Measurements from ENCODE around the gene VPS33A.

The VPS33A gene

GRCh38 chr12:122250536-122250935 is 15.8 kb downstream of the VPS33A start:
- Histone ChIP-seq H3K27ac (ENCODE audit: low read depth, low read length) (no peak overlapping the region), H3K36me3 (ENCODE audit: control insufficient read depth, insufficient read depth, low read length) (peaks cover 26% of the 10 kb centered on the region), H3K27me3 (ENCODE audit: control insufficient read depth, insufficient read depth, low read length) (no peaks in the 10 kb centered on the region), H3K4me3 (ENCODE audit: low read depth, low read length) (no peak overlapping the region), H3K9ac (ENCODE audit: low read length) (no peak overlapping the region), H3K9me3 (ENCODE audit: control insufficient read depth, insufficient read depth, low read depth, low read length) (no peaks in the 10 kb centered on the region), H3K4me1 (ENCODE audit: control insufficient read depth, insufficient read depth, low read length) (no peaks in the 10 kb centered on the region)

GRCh38 chr12:122250047-122250446 is 16.2 kb downstream of the VPS33A start:
- Histone ChIP-seq H3K27ac (ENCODE audit: low read depth, low read length) (no peak overlapping the region), H3K27me3 (ENCODE audit: control insufficient read depth, insufficient read depth, low read length) (no peaks in the 10 kb centered on the region), H3K4me3 (ENCODE audit: low read depth, low read length) (no peak overlapping the region), H3K36me3 (ENCODE audit: control insufficient read depth, insufficient read depth, low read length) (peaks cover 26% of the 10 kb centered on the region), H3K4me1 (ENCODE audit: control insufficient read depth, insufficient read depth, low read length) (no peaks in the 10 kb centered on the region), H3K9ac (ENCODE audit: low read length) (no peak overlapping the region), H3K9me3 (ENCODE audit: control insufficient read depth, insufficient read depth, low read depth, low read length) (no peaks in the 10 kb centered on the region)

- Histone ChIP-seq H3K9ac (ENCODE audit: low read length) (no peak overlapping the region), H3K4me1 (ENCODE audit: control insufficient read depth, insufficient read depth, low read length) (no peaks in the 10 kb centered on the region), H3K27ac (ENCODE audit: low read depth, low read length) (no peak overlapping the region), H3K4me3 (ENCODE audit: low read depth, low read length) (no peak overlapping the region), H3K9me3 (ENCODE audit: control insufficient read depth, insufficient read depth, low read depth, low read length) (no peaks in the 10 kb centered on the region), H3K27me3 (ENCODE audit: control insufficient read depth, insufficient read depth, low read length) (no peaks in the 10 kb centered on the region), H3K36me3 (ENCODE audit: control insufficient read depth, insufficient read depth, low read length) (peaks cover 36% of the 10 kb centered on the region)
These were observed 20.7 kb downstream of the VPS33A start for GRCh38 chr12:122245553-122245952.

- H3K9ac ChIP-seq (ENCODE audit: low read length): no peak overlapping the region
- no peaks in the 10 kb centered on the region for H3K9me3 ChIP-seq (ENCODE audit: control insufficient read depth, insufficient read depth, low read depth, low read length)
- no peak overlapping the region for H3K4me3 ChIP-seq (ENCODE audit: low read depth, low read length)
- H3K4me1 ChIP-seq (ENCODE audit: control insufficient read depth, insufficient read depth, low read length): no peaks in the 10 kb centered on the region
- H3K27ac ChIP-seq (ENCODE audit: low read depth, low read length): no peak overlapping the region
- H3K27me3 ChIP-seq (ENCODE audit: control insufficient read depth, insufficient read depth, low read length): no peaks in the 10 kb centered on the region
- H3K36me3 ChIP-seq (ENCODE audit: control insufficient read depth, insufficient read depth, low read length): peaks cover 33% of the 10 kb centered on the region
These were observed 21.5 kb downstream of the VPS33A start for GRCh38 chr12:122244565-122245371.

- H3K9me3 ChIP-seq (ENCODE audit: control insufficient read depth, insufficient read depth, low read depth, low read length): no peaks in the 10 kb centered on the region
- no peak overlapping the region for H3K4me3 ChIP-seq (ENCODE audit: low read depth, low read length)
- H3K27ac ChIP-seq (ENCODE audit: low read depth, low read length): no peak overlapping the region
- H3K27me3 ChIP-seq (ENCODE audit: control insufficient read depth, insufficient read depth, low read length): no peaks in the 10 kb centered on the region
- H3K36me3 ChIP-seq (ENCODE audit: control insufficient read depth, insufficient read depth, low read length): peaks cover 28% of the 10 kb centered on the region
- H3K9ac ChIP-seq (ENCODE audit: low read length): no peak overlapping the region
- H3K4me1 ChIP-seq (ENCODE audit: control insufficient read depth, insufficient read depth, low read length): no peaks in the 10 kb centered on the region
These were observed 22.3 kb downstream of the VPS33A start for GRCh38 chr12:122243965-122244364.

GRCh38 chr12:122238861-122239260 is 27.4 kb downstream of the VPS33A start:
- Histone ChIP-seq H3K4me1 (ENCODE audit: control insufficient read depth, insufficient read depth, low read length) (no peaks in the 10 kb centered on the region), H3K9ac (ENCODE audit: low read length) (no peak overlapping the region), H3K36me3 (ENCODE audit: control insufficient read depth, insufficient read depth, low read length) (peaks cover 40% of the 10 kb centered on the region), H3K4me3 (ENCODE audit: low read depth, low read length) (no peak overlapping the region), H3K27ac (ENCODE audit: low read depth, low read length) (no peak overlapping the region), H3K27me3 (ENCODE audit: control insufficient read depth, insufficient read depth, low read length) (no peaks in the 10 kb centered on the region), H3K9me3 (ENCODE audit: control insufficient read depth, insufficient read depth, low read depth, low read length) (no peaks in the 10 kb centered on the region)

GRCh38 chr12:122235741-122236140 is 30.6 kb downstream of the VPS33A start:
- Histone ChIP-seq H3K4me1 (ENCODE audit: control insufficient read depth, insufficient read depth, low read length) (no peaks in the 10 kb centered on the region), H3K9me3 (ENCODE audit: control insufficient read depth, insufficient read depth, low read depth, low read length) (no peaks in the 10 kb centered on the region), H3K4me3 (ENCODE audit: low read depth, low read length) (no peak overlapping the region), H3K9ac (ENCODE audit: low read length) (no peak overlapping the region), H3K36me3 (ENCODE audit: control insufficient read depth, insufficient read depth, low read length) (peaks cover 46% of the 10 kb centered on the region), H3K27ac (ENCODE audit: low read depth, low read length) (no peak overlapping the region), H3K27me3 (ENCODE audit: control insufficient read depth, insufficient read depth, low read length) (no peaks in the 10 kb centered on the region)

GRCh38 chr12:122232691-122233090 is 33.6 kb downstream of the VPS33A start:
- Histone ChIP-seq H3K4me3 (ENCODE audit: low read depth, low read length) (no peak overlapping the region), H3K27ac (ENCODE audit: low read depth, low read length) (no peak overlapping the region), H3K36me3 (ENCODE audit: control insufficient read depth, insufficient read depth, low read length) (peaks cover 41% of the 10 kb centered on the region), H3K4me1 (ENCODE audit: control insufficient read depth, insufficient read depth, low read length) (no peaks in the 10 kb centered on the region), H3K27me3 (ENCODE audit: control insufficient read depth, insufficient read depth, low read length) (no peaks in the 10 kb centered on the region), H3K9me3 (ENCODE audit: control insufficient read depth, insufficient read depth, low read depth, low read length) (no peaks in the 10 kb centered on the region), H3K9ac (ENCODE audit: low read length) (no peak overlapping the region)

- Histone ChIP-seq H3K4me1 (ENCODE audit: control insufficient read depth, insufficient read depth, low read length) (peaks cover 6% of the 10 kb centered on the region), H3K36me3 (ENCODE audit: control insufficient read depth, insufficient read depth, low read length) (peaks cover 35% of the 10 kb centered on the region), H3K9ac (ENCODE audit: low read length) (no peak overlapping the region)
These were observed 35.5 kb downstream of the VPS33A start for GRCh38 chr12:122230798-122231197.

GRCh38 chr12:122228092-122228491 is 38.2 kb downstream of the VPS33A start:
- Histone ChIP-seq H3K27me3 (ENCODE audit: control insufficient read depth, insufficient read depth, low read length) (0 out of 2 replicates have a peak, but pooled peaks cover 4% of the 10 kb centered on the region), H3K36me3 (ENCODE audit: control insufficient read depth, insufficient read depth, low read length) (peaks cover 31% of the 10 kb centered on the region), H3K27ac (ENCODE audit: low read depth, low read length) (no peak overlapping the region), H3K9me3 (ENCODE audit: control insufficient read depth, insufficient read depth, low read depth, low read length) (no peaks in the 10 kb centered on the region), H3K4me1 (ENCODE audit: control insufficient read depth, insufficient read depth, low read length) (peaks cover 16% of the 10 kb centered on the region), H3K9ac (ENCODE audit: low read length) (no peak overlapping the region), H3K4me3 (ENCODE audit: low read depth, low read length) (no peak overlapping the region)

More at GRCh38 chr12:122230798-122231197, 35.5 kb downstream of the VPS33A start:
- Histone ChIP-seq H3K27ac (ENCODE audit: low read depth, low read length) (no peak overlapping the region), H3K27me3 (ENCODE audit: control insufficient read depth, insufficient read depth, low read length) (0 out of 2 replicates have a peak, but pooled peaks cover 4% of the 10 kb centered on the region), H3K4me3 (ENCODE audit: low read depth, low read length) (no peak overlapping the region), H3K9me3 (ENCODE audit: control insufficient read depth, insufficient read depth, low read depth, low read length) (no peaks in the 10 kb centered on the region)

GRCh38 chr12:122227341-122227740 is 39.0 kb downstream of the VPS33A start:
- Histone ChIP-seq H3K36me3 (ENCODE audit: control insufficient read depth, insufficient read depth, low read length) (peaks cover 32% of the 10 kb centered on the region), H3K9ac (ENCODE audit: low read length) (no peak overlapping the region), H3K27ac (ENCODE audit: low read depth, low read length) (no peak overlapping the region), H3K9me3 (ENCODE audit: control insufficient read depth, insufficient read depth, low read depth, low read length) (no peaks in the 10 kb centered on the region), H3K4me3 (ENCODE audit: low read depth, low read length) (no peak overlapping the region), H3K4me1 (ENCODE audit: control insufficient read depth, insufficient read depth, low read length) (peaks cover 16% of the 10 kb centered on the region), H3K27me3 (ENCODE audit: control insufficient read depth, insufficient read depth, low read length) (0 out of 2 replicates have a peak, but pooled peaks cover 4% of the 10 kb centered on the region)

Data from HUES6 (cell line).